Measurements from ENCODE around the gene DCX.
"Not testable (repeated sequence)": the region's sequence is repeated elsewhere in the genome, so short reads cannot be mapped to it uniquely, and the experiment has no call there.

The DCX gene

GRCh38 chrX:111365770-111366325 lies 46.1 kb downstream of the DCX start:
- no peak for DNase-seq (ENCODE audit: low read depth)

- no peak for DNase-seq (ENCODE audit: low read depth)
Measured at GRCh38 chrX:111363741-111364140, 48.3 kb downstream of the DCX start.

- no peak for DNase-seq (ENCODE audit: low read depth)
Measured at GRCh38 chrX:111361751-111362150, 50.2 kb downstream of the DCX start.

GRCh38 chrX:111360839-111361238 lies 51.2 kb downstream of the DCX start:
- DNase-seq (ENCODE audit: low read depth), result no peak

- no peak for DNase-seq (ENCODE audit: low read depth)
Measured at GRCh38 chrX:111355523-111356115, 56.4 kb downstream of the DCX start.

- DNase-seq (ENCODE audit: low read depth), result no peak
Measured at GRCh38 chrX:111354496-111354895, 57.5 kb downstream of the DCX start.

- no peak for DNase-seq (ENCODE audit: low read depth)
Measured at GRCh38 chrX:111353793-111354192, 58.2 kb downstream of the DCX start.

- no peak for DNase-seq (ENCODE audit: low read depth)
Measured at GRCh38 chrX:111352424-111352823, 59.6 kb downstream of the DCX start.

- DNase-seq (ENCODE audit: low read depth), result no peak
Measured at GRCh38 chrX:111349934-111350333, 62.1 kb downstream of the DCX start.

- DNase-seq (ENCODE audit: low read depth), result no peak
Measured at GRCh38 chrX:111349101-111349500, 62.9 kb downstream of the DCX start.

- DNase-seq (ENCODE audit: low read depth), result no peak
Measured at GRCh38 chrX:111348429-111348828, 63.6 kb downstream of the DCX start.

- DNase-seq (ENCODE audit: low read depth), result not testable (repeated sequence)
Measured at GRCh38 chrX:111346150-111346549, 65.8 kb downstream of the DCX start.

- DNase-seq (ENCODE audit: low read depth), result no peak
Measured at GRCh38 chrX:111340054-111340453, 71.9 kb downstream of the DCX start.

GRCh38 chrX:111339212-111339611 lies 72.8 kb downstream of the DCX start:
- DNase-seq (ENCODE audit: low read depth), result no peak

GRCh38 chrX:111338095-111338698 lies 73.8 kb downstream of the DCX start:
- no peak for DNase-seq (ENCODE audit: low read depth)

GRCh38 chrX:111337067-111337637 lies 74.8 kb downstream of the DCX start:
- no peak for DNase-seq (ENCODE audit: low read depth)

- DNase-seq (ENCODE audit: low read depth), result no peak
Measured at GRCh38 chrX:111336141-111336540, 75.9 kb downstream of the DCX start.

GRCh38 chrX:111329370-111329769 lies 82.6 kb downstream of the DCX start:
- no peak for DNase-seq (ENCODE audit: low read depth)

GRCh38 chrX:111328858-111329257 lies 83.1 kb downstream of the DCX start:
- DNase-seq (ENCODE audit: low read depth), result no peak

GRCh38 chrX:111322231-111322855 lies 89.6 kb downstream of the DCX start:
- no peak for DNase-seq (ENCODE audit: low read depth)

- no peak for DNase-seq (ENCODE audit: low read depth)
Measured at GRCh38 chrX:111319451-111319850, 92.5 kb downstream of the DCX start.

GRCh38 chrX:111318901-111319300 lies 93.1 kb downstream of the DCX start:
- no peak for DNase-seq (ENCODE audit: low read depth)

GRCh38 chrX:111309083-111309482 lies 102.9 kb downstream of the DCX start:
- no peak for DNase-seq (ENCODE audit: low read depth)
